ENCODE data around the gene CMIP.

Gene CMIP

GRCh38 chr16:81706327-81707295 is 262.0 kb downstream of the CMIP start:
- TF ChIP-seq CTCF (IDR thresholded peaks at IDR 0.05), result no peak
- Histone ChIP-seq H3K27ac (no peak overlapping the region), H3K27me3 (no peaks in the 10 kb centered on the region), H3K4me1 (ENCODE audit: control insufficient read depth in 1 of 2, insufficient read depth in 1 of 2, low read depth in 1 of 2, low read length in 1 of 2) (no peaks in the 10 kb centered on the region), H3K36me3 (peaks cover 93% of the 10 kb centered on the region), H3K9me3 (no peaks in the 10 kb centered on the region), H3K4me3 (ENCODE audit: low read depth in 1 of 2, low read length in 1 of 2) (no peak overlapping the region)

GRCh38 chr16:81707411-81708265 is 263.0 kb downstream of the CMIP start:
- Histone ChIP-seq H3K36me3 (peaks cover 88% of the 10 kb centered on the region), H3K27me3 (no peaks in the 10 kb centered on the region), H3K27ac (no peak overlapping the region), H3K4me3 (ENCODE audit: low read depth in 1 of 2, low read length in 1 of 2) (no peak overlapping the region), H3K9me3 (no peaks in the 10 kb centered on the region), H3K4me1 (ENCODE audit: control insufficient read depth in 1 of 2, insufficient read depth in 1 of 2, low read depth in 1 of 2, low read length in 1 of 2) (no peaks in the 10 kb centered on the region)
- TF ChIP-seq CTCF (IDR thresholded peaks at IDR 0.05), result no peak

- no peaks in the 10 kb centered on the region for H3K9me3 ChIP-seq
- no peak for TF ChIP-seq CTCF (IDR thresholded peaks at IDR 0.05)
- no peaks in the 10 kb centered on the region for H3K4me1 ChIP-seq (ENCODE audit: control insufficient read depth in 1 of 2, insufficient read depth in 1 of 2, low read depth in 1 of 2, low read length in 1 of 2)
- H3K4me3 ChIP-seq (ENCODE audit: low read depth in 1 of 2, low read length in 1 of 2), result no peak overlapping the region
- no peaks in the 10 kb centered on the region for H3K27me3 ChIP-seq
- H3K27ac ChIP-seq, result no peak overlapping the region
- H3K36me3 ChIP-seq, result peaks cover 80% of the 10 kb centered on the region
Measured at GRCh38 chr16:81708266-81709015, 263.8 kb downstream of the CMIP start.

- no peak for TF ChIP-seq CTCF (IDR thresholded peaks at IDR 0.05)
- peaks cover 74% of the 10 kb centered on the region for H3K36me3 ChIP-seq
Measured at GRCh38 chr16:81709016-81709900, 264.6 kb downstream of the CMIP start.

More at GRCh38 chr16:81709016-81709900, 264.6 kb downstream of the CMIP start:
- Histone ChIP-seq H3K9me3 (no peaks in the 10 kb centered on the region), H3K4me3 (ENCODE audit: low read depth in 1 of 2, low read length in 1 of 2) (no peak overlapping the region), H3K27me3 (no peaks in the 10 kb centered on the region), H3K4me1 (ENCODE audit: control insufficient read depth in 1 of 2, insufficient read depth in 1 of 2, low read depth in 1 of 2, low read length in 1 of 2) (no peaks in the 10 kb centered on the region), H3K27ac (no peak overlapping the region)
